Measurements from ENCODE around the gene PDLIM3.
"Not testable (repeated sequence)": the region's sequence is repeated elsewhere in the genome, so short reads cannot be mapped to it uniquely, and the experiment has no call there.

PDLIM3 gene

DNA sequence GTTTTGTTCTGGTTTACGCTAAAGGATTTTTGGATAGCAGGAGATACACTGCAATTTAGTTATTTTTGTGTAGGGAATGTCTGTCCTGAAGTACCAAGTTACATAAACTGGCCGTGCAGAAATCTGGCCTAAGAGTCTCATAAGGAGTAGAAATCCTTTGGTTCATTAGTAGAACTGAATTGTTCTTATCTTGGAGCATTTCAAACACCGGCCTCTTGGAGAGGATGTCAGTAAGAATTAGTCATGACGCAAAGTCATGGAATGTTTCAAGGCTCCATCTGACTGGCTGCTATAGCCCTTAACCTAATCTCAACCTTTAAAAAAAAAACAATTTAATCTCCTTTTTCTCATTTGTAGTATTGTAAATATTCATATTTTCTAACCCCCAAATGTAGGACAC lies 15.2 kb downstream of the PDLIM3 start:
- DNase-seq (ENCODE audit: low read depth), result no peak

DNA sequence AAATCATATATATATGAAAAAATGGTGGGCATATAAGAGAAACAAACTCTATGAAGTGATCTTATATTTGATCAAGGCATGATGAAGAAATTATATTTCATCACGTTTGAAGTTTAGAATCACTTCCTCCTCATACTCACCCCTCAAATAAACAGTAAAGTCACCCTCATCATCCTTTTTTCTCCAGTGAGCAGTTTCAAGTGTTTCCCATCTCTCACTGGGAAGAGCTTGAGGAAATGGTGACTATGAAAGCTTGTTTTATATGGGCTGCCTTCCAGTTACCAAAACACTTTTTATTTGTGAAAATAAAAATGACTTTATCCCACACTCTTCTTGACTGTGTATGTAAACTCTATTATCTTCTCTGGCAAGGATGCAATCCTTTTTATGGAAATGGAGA lies 16.8 kb downstream of the PDLIM3 start:
- no peak for DNase-seq (ENCODE audit: low read depth)

DNA sequence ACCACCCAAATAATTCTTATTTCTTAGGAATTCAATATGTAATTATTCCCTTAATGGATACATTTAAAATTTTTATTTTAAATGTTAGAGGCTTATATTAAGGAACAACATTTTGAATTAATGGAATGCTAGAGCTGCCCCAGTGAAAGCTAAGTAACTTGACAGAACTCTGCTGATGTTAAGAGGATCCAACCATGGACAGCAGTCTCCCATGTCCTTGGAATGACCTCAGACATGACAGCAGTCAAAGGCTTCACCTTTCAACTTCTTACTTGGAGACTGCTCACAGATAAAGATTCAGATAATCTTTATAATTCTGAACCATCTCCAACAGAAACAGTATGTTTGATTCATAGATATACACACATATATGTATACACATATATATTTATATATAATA lies 17.2 kb downstream of the PDLIM3 start:
- DNase-seq (ENCODE audit: low read depth), result no peak

DNA sequence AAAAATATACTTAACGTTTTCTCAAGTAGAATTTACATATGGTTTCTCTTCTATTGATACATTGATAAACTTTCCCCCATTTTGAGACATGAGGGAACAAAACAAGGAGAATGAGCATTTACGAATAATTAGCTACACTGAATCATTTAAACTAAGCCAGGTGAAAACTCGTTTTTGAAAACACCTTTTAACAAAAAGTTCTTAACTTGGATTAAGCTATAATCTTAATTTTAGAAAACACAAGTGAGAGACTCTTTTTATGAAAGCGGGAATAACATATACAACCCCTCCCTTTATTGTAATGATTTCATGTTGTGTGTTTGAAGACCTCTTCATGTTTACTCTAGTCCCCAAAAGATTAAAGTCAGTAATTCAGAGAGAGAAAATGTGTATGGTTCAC lies 20.1 kb downstream of the PDLIM3 start:
- DNase-seq (ENCODE audit: low read depth), result no peak

DNA sequence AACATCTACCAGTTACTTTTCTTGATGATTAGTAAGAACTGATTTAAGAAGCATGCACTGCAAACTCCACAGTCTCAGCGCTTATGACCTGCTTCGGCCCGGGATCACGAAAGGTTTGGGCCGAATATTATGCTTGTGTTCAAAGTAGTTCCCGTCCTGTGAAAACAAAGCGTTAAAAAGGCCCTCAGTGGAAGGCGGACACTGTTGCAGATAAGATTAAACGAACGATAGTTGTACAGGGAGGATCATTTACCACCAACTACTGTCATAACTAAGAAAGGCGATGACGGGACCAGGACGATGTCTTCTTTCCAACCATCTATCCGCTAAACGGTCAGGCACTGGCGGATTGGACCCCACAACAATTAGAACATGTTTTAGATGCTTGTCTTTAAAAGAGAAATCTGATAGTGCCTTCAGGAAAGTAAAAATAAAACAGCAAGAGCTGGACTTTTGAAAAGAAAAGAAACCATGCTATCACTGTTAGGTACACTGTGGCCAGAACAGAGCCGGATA lies 21.1 kb downstream of the PDLIM3 start:
- no peak for DNase-seq (ENCODE audit: low read depth)

DNA sequence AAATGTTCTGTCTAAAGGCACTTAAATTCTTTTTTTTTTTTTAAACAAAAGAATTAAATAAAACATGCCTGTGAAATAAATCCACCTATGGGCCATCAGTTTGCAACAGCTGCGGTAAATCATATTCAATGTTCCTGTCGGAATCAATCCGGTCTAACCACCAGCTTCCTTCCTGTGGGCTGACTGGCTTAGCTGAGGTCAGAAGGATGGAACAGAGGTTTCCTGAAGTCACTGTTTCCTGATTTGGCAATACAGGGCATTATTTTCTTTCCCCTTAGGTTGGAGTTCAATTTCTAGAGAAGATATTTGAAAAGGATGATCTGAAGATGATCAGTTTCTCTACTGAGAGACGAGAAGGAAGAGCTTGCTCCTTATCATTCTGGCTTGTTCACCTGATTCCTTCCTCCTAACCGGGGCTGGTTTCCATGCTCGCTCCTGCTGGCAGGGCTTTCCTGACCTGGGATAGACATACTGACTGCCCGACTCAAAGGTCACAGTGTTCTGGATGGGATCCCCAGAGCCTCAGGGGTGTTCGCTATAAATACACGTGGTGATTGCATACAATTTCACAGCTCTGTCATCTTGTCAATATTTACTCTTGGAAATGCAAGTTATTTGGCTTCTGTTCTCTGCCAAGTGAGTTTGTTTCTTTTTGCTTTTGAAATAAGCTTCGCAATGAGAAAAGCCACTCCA lies 21.7 kb downstream of the PDLIM3 start:
- DNase-seq (ENCODE audit: low read depth), result no peak

DNA sequence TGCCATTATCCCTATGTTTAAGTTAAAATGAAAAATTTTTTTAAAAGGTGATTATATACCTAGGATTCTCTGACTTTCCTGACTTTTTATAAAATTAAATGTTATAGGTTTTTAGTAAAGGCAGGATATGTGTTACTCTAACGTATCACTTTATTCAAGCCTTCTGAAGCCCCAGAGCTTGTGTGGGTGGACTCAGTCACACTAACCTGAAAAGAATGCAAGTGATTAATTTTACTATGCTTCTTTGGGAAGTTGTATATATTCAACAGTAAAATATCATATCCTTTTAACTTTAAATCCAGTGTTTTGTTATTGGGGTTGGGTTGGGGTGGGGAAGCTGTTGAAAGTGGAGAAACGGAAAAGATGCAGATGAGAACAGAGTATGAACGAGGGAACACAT lies 22.8 kb downstream of the PDLIM3 start:
- DNase-seq (ENCODE audit: low read depth), result no peak

DNA sequence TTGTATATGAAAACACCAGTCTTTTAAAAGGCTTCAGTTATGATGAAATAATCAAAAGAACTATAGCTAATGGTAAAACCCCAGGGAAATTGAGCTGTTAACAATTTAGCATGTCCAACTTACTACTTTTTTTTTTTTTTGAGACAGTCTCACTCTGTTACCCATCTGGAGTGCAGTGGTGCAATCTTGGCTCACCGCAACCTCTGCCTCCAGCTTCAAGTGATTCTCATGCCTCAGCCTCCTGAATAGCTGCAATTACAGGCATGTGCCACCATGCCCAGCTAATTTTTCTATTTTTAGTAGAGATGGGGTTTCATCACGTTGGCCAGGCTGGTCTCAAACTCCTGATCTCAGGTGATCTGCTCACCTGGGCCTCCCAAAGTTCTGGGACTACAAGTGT lies 24.1 kb downstream of the PDLIM3 start:
- DNase-seq (ENCODE audit: low read depth), result not testable (repeated sequence)

DNA sequence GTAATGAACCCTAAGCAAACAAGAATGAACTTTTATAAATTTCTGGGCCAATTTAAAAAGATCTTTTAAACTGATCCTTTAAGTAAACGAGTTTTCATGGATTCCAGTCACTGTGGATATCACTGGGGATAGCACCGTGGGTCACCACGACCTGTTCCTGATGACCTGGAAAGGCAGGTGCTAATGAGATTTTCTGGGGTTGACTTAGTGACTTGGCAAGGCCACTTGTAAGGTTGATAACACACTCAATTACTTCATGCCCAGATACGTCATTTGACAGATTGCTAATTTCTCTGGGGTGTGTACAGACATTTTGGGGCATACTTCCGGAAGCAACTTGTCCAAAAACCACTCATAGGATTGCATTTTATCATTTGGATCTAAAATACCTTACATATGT lies 24.5 kb downstream of the PDLIM3 start:
- DNase-seq (ENCODE audit: low read depth), result no peak

DNA sequence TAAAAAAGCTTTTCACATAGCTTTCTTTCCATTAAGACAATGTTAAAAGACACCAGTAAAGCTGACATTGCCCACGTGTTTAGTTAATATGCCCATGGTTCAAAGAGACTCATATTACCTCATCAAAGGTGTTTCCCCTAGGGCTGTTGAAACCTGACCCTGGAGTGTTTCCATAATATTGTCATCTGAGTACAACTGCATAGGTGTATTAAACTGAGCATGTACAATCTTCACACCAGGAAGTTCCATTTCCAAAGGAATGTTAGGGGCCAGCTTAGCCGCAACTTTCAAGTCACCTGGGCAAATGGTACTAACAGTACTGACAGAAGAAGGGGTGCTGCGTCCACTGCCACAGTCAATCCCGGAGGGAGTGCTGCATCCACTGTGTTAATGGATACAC lies 27.1 kb downstream of the PDLIM3 start:
- no peak for DNase-seq (ENCODE audit: low read depth)

DNA sequence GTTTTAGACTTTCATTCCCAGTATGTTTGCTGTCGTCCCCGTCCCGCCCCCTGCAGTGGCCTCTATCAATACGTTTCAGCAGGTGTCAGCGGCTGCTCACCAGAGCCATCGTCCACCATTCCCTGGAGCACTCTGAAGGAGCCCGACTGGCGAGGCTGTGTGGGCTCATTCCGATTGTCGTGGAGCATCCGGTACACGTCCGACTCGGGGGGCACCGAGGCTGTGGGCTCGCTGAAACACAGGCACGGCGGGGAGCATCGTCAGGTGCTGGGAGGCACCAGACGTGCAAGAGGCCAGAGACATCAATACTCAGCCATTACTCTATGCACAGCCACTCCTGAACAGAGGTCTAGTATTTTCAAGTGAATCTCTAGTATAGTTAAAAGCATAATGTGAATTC lies 28.9 kb downstream of the PDLIM3 start:
- DNase-seq (ENCODE audit: low read depth), result no peak

DNA sequence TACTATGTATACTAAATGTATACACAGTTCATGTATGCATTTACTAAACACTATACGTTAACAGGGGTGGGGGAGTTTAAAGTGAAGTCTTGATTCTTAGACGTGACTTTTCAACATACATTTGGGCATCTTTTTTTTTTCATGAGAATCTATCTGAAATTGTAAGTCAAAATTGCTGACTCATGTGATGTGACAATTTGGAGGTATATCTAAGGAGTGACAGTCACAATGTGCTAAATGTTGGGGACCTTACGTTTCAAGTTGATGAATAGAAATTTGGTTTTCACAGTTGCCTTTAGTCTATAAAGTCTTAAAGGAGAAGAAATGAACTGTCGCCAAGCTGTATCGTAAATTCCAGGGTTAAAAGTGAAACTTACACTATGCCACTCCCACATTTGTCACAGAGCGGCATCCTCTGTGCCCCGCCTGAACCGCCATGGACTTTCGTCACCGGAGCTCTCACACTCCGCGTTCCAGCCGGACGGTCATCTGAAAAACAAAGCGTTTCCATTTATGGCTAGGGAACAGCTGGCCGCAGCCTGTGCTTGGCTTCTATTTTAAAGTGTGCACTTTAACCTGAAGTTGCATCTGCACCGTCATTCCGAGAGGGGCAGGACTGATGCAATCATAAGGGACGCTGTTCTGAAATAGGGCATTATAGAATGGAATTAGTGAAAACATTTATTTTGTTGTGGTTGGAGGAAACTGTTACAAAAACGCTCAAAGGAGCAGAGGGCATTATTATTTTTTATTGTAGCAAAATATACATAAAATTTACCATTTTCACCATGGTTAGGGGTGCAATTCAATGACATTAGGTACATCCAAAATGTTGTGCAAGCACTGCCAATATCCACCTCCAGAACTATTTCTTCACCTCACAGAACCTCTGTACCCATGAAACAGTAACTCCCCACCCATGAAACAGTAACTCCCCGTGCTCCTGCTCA lies 30.9 kb downstream of the PDLIM3 start:
- DNase-seq (ENCODE audit: low read depth), result no peak

DNA sequence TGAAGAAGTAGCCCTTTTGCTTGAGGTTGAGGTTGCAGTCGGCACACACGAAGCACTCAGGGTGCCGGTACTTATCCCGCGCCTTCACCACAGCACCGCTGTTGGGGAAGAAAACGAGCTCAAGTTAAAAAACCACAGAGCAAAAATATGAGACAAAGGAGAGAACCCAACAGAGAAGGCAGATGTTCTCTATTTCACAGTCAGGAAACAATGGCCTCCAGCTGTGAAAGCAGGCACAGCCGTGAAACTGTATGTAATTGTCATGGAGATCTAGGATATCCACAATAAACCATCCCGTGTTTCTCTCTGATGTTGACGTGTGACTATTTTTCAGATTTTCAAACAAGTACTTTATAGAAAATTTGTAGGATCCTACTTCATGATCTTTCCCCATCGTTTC lies 32.9 kb downstream of the PDLIM3 start:
- DNase-seq (ENCODE audit: low read depth), result no peak

DNA sequence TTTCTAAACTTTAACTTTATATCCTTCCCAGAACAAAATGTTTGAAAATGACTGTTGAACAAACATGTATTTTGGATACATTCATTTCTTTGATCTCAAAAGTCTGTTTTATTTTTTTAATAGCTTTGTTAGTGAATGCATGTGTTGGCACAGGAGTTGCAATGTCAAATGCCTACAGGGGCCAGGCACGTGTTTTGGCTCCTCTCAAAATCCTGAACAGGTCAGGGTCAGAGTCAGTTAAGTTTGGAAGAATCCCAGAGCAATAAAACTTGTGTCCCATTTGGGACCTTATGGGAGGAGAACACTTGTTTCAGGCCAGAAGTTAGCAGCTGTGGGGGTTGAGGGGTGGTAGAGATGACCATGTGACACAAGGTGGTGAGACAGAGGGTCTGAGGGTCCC lies 34.7 kb downstream of the PDLIM3 start:
- no peak for DNase-seq (ENCODE audit: low read depth)

DNA sequence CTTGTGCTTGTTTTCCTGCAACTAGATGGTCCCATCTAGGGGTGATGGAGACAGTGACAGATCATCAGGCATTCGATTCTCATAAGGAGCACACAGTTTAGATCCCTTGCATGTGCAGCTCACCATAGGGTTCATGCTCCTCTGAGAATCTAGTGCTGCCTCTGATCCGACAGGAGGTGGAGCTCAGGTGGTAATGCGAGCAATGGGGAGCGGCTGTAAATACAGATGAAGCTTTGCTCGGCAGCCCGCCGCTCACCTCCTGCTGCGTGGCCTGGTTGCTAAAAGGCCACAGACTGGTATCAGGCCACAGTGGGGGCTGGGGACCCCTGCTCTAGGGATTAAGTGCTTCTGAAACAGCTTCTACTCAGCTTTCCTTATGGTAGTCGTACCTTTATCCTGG lies 35.3 kb downstream of the PDLIM3 start:
- no peak for DNase-seq (ENCODE audit: low read depth)

DNA sequence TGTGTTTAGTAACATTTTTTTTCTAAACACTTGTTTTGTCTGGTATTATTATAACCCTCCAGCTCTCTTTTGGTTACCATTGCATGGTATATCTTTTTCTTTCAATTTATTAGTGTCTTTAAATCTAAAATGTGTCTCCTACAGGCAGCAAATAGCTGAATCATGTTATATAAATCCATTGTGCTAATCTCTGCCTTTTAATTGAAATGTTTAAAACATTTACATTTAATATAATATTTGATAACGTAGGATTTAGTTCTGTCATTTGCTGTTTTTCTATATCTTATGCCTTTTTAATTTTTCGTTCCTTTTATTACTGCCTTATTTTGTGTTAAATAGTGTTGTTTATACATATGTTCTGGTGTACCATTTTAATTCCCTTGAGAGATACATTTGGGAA lies 46.7 kb downstream of the PDLIM3 start:
- DNase-seq (ENCODE audit: low read depth), result no peak

DNA sequence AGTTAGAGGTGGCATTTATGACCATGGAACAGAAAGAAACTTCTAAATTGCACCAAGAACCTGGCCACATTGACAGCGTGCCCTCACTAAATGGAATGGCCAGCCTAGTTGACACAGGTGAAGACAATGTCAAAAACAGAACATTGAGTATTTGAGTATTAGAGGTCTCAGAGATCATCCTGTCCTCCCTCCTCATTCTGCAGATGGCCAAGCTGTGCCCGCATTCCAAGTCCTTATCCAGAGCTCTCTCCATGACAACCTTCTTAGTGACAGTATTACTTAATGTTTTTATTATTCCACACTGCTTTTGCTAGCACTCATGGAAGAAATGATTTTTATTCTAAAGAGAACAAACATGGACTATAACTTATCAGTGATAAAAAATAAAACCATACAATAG lies 53.9 kb downstream of the PDLIM3 start:
- no peak for DNase-seq (ENCODE audit: low read depth)

DNA sequence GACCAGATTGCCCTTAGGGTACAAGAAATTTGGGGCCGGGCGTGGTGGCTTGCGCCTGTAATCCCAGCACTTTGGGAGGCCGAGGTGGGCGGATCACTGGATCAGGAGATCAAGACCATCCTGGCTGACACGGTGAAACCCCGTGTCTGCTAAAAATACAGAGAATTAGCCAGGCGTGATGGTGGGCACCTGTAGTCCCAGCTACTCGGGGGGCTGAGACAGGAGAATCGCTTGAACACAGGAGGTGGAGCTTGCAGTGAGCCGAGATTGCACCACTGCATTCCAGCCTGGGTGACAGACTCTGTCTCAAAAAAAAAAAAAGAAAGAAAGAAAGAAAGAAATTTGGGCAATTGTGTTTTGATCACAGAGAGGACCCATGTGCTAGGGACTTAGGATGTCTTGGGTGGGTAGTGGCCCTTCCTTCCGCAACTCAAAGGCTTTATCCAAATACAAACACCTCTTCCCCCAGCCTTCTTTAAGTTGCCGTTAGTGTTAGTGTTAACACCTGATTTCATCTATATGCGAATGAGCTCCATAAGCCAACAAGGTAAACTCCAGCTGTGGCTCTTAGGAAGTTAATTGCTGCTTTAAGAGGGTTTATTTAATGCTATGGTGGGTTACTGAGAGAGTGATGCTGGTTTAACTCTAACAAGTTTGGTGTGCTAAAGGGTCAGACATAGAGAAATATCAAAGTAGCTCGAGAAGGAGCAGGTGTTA lies 55.1 kb downstream of the PDLIM3 start:
- DNase-seq (ENCODE audit: low read depth), result no peak

DNA sequence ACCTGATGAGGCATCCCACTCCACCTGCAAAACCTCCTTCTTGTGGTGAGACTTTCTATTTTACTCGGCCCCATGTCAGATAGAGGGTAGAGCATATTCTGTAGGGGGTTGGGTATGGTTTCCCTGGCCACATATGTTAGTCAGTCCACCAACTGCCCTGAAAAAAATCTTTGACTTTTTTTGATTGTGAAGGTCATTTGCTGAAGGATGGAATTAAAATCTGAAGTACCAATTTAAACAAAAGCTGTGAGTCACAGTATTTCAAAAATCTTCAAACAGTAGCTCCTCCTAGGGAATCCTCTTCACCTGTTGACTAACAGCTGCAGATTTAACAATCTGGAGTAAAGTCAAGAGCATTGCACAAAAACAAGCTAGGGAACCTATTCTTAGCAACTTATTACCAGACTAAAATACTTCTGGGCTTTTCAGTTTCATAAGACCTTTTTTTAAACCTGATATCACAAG lies 55.8 kb downstream of the PDLIM3 start:
- no peak for DNase-seq (ENCODE audit: low read depth)

DNA sequence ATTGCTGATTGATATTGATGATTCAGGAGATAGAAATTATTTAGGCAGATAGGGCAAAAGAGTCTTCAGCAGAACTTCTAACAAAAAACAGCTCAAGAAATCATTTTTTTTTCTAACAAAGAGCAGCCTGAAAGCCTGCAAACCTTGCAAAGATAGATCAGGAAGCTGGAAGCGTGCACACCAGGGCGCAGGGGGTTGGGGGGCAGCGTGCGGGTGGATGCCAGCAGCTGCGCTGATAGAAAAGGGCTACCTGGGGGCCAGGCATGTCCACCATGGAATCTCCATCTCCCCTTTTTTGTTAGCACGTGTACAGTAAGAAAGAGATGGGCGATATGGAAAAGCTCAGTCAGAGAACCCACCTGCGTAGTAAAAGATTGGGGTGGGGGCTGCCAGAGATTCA lies 62.1 kb downstream of the PDLIM3 start:
- DNase-seq (ENCODE audit: low read depth), result no peak

DNA sequence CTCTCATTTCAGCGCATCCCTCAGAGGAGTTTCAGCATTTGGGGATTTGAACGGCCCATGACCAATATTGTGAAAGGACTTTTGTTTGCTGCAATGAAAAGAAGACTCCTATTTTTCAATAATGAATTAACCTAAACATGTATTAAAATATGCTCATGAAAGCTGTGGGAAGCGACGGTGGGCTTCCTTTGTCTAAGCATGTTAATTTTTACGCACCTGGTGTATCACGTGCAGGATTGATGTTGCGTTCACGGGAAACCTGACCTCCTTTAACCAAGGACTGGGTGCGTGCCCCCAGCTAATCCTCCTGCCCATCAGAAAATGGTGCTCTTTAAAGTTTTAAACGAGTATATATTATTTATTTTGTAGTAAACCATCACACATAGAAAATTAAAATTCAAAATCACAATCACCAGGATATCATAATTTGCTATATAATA lies 63.2 kb downstream of the PDLIM3 start:
- DNase-seq (ENCODE audit: low read depth), result no peak

Data from activated T-cell treated with anti-CD3 and anti-CD28 coated beads for 1 hour (primary cell).